IPS DF 4.7 (cell line): Measurements from ENCODE around the gene APBB1.
"Not testable (repeated sequence)": the region's sequence is repeated elsewhere in the genome, so short reads cannot be mapped to it uniquely, and the experiment has no call there.

Experiments used
- DNase-seq: peaks from one replicate; pipeline ENCODE4 v3.0.0-alpha.2; 2013; ENCODE audit warnings: low spot score; ENCODE audit errors: extremely low read depth

Gene APBB1

GRCh38 chr11:6417907-6418556, 862 bp downstream of the APBB1 start:
- DNase-seq = no peak

GRCh38 chr11:6415797-6416196, 3.1 kb downstream of the APBB1 start:
- no peak for DNase-seq

- no peak for DNase-seq
Measured at GRCh38 chr11:6414874-6415328, 4.0 kb downstream of the APBB1 start.

- no peak for DNase-seq
Measured at GRCh38 chr11:6413791-6414201, 5.1 kb downstream of the APBB1 start.

GRCh38 chr11:6411594-6412031, 7.3 kb downstream of the APBB1 start:
- DNase-seq = no peak

GRCh38 chr11:6410695-6411430, 8.0 kb downstream of the APBB1 start:
- DNase-seq = no peak

GRCh38 chr11:6406370-6406769, 12.5 kb downstream of the APBB1 start:
- no peak for DNase-seq

GRCh38 chr11:6405846-6406245, 13.0 kb downstream of the APBB1 start:
- DNase-seq = no peak

- no peak for DNase-seq
Measured at GRCh38 chr11:6405052-6405667, 13.7 kb downstream of the APBB1 start.

- no peak for DNase-seq
Measured at GRCh38 chr11:6404342-6405051, 14.4 kb downstream of the APBB1 start.

- DNase-seq = no peak
Measured at GRCh38 chr11:6403539-6403938, 15.4 kb downstream of the APBB1 start.

GRCh38 chr11:6402561-6402981, 16.3 kb downstream of the APBB1 start:
- DNase-seq = no peak

GRCh38 chr11:6402061-6402470, 16.8 kb downstream of the APBB1 start:
- DNase-seq = no peak

- DNase-seq = no peak
Measured at GRCh38 chr11:6401464-6401863, 17.4 kb downstream of the APBB1 start.

- DNase-seq = no peak
Measured at GRCh38 chr11:6400431-6401345, 18.2 kb downstream of the APBB1 start.

GRCh38 chr11:6397636-6398035, 21.3 kb downstream of the APBB1 start:
- no peak for DNase-seq

GRCh38 chr11:6397156-6397555, 21.7 kb downstream of the APBB1 start:
- no peak for DNase-seq

- DNase-seq = no peak
Measured at GRCh38 chr11:6395470-6396060, 23.3 kb downstream of the APBB1 start.

GRCh38 chr11:6393989-6394670, 24.8 kb downstream of the APBB1 start:
- no peak for DNase-seq

GRCh38 chr11:6392251-6392650, 26.6 kb downstream of the APBB1 start:
- not testable (repeated sequence) for DNase-seq
